ENCODE measurements around the gene TRPM3.

Gene TRPM3

DNA sequence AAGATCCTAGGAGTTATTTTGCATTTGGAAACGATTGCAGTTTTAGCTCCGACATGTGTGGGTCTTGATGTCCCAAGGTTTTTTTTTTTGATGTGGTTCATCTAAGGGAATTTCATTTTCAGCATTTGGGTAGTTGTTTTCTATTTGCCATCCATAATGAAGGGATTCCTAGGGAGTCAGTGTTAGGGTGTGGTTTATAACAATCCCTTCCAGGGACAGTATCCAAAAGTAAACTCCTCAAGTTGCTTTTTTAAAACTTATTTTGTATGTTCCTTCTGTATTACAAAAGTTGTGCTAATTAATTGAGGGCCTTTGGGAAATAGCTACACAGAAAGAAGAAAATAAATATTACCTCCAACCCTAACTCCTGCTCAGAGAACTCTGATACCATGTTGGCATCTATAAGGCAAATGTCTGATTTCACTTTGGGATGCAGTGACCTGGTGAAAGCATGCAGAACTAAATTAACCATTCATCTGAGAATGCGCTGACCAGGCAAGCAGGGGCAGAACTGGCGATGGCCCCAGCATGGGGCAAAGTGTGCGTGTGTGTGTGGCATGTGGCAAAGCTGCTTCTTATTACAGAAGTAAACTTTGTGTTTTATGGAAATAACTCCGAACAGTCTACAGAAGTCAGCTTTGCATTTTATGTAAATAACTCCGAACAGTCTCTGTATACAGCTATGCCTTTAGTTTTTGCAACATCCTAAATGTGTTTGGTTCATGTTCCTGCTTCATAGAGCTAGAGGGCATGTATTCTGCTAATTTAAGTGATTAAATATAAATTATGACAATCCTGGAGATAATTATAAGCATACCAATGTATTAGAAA is 237.2 kb downstream of the TRPM3 start:
- DNase-seq (ENCODE audit: low spot score) = no peak

DNA sequence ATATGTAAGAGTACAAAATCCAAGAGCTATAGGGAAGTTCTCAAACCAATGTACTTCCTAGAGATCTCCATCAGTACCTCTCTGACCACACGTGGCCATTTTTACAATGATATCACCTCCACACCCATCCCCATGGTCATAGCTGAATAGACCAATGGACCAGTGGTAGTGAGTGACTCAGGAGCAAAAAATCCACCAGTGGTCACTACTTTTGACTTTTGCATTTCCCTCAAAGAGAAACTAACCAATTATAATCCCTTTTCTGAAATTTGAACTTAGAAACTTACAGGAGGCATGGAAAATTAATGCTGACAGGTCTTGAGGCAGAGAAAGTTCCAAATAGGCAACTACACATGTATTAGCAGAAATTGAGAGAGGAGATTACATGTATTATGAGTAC is 238.4 kb downstream of the TRPM3 start:
- DNase-seq (ENCODE audit: low spot score) = no peak

GRCh38 chr9:70881333-70881732 is 240.1 kb downstream of the TRPM3 start:
- no peak for DNase-seq (ENCODE audit: low spot score)

DNA sequence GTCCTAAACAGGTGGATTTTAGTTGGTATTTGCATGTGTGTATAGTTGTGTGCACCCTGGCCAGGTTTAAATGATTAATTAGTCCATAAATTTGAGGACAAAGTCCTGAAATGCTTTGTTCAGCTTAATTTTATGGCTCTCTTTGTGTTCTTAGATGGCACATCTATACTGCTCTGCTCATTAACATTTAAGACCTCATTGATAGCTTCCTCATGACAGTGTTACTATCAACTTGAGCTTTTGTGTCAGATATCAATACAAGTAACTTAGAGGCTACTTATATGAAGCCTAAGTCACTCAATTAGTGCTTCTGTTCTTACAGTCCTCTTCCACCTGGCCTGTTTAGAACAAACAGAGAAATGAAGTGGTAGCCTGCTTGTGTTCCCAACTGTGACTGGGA is 240.9 kb downstream of the TRPM3 start:
- DNase-seq (ENCODE audit: low spot score) = no peak

GRCh38 chr9:70878576-70878975 is 242.8 kb downstream of the TRPM3 start:
- DNase-seq (ENCODE audit: low spot score) = no peak

- DNase-seq (ENCODE audit: low spot score) = no peak
Measured at GRCh38 chr9:70874451-70874850, 247.0 kb downstream of the TRPM3 start.

DNA sequence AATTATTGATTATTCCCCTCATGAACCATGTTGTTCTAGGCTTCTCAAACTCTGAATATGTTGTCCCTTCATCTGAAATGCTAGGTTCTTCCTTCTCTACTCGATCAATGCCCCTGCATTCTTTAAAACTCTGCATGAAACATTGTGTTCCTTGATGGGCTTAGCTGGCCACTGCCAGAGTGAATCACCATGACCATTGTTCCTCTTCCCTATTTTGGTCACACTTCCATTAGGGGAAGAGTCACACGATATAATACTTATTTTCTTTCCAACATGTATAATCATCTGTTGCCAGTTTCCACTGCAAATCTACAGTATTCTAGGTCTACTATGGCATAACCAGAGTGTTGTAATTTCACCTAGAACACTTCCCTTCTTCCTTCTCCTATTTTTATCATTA is 247.9 kb downstream of the TRPM3 start:
- DNase-seq (ENCODE audit: low spot score) = no peak

DNA sequence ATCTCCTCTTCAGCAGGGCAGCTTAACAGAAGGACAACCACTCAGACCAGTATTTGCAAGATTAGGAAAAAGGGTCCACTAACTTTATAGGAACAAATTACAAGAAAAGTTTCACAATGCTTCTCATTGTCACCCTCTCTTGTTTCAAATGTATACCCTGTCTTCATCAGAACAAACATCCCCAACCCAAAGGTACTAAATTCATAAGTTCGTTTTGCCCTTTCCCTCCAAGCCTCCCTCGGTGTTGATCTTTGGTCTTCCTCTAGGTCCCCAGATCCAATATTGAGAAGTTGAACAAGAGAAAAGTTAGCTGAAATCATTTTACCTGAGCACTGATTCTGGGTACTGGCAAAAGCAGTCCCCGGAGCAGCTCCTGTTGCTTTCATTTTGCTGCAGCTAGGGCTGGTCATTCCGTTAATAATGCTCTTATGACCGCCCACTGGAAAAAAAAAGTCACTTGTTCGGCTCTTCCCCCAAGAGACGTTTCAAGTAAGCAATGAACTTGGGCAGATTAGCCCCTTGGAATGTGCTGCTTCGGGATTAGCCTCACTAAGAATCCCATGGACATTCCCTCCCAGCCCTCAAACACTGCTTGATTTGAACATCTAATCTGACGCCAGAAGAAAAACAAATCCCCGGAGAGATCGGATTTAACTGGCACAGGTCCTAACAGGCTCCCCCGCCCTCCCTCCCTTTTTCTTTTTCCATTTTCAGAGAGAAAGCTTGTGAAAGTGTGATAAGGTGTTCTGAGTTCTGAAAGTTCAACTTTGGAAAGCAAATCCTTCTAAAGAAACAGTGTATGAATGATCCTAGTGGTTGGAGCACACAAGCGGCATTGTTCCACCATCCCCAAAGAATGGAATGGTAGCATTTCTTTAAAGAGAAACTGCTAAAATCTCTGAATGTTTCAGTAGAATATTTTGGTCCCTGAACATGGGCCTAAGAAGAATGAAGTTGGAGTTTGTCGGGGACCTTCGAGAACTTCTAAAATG is 252.5 kb downstream of the TRPM3 start:
- DNase-seq (ENCODE audit: low spot score) = no peak

- no peak for DNase-seq (ENCODE audit: low spot score)
Measured at GRCh38 chr9:70868041-70868440, 253.4 kb downstream of the TRPM3 start.

DNA sequence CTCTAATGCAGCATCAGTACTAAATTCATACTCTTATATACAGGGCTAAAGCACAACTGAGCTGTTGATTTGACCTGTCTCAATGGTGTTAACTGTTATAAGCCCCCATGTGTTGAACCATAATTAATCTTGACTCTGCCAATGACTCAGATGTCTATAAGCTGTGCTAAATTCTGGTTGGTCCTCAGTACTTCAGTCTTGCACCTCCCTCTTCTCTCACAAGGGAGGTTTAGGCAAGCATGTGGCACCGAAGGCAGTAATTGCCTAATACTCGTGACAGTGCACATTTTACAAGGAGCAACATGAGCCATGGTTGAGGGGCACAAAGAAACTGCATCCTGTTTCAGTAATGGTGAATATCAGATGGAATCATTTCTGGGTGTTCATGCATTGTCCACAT is 255.9 kb downstream of the TRPM3 start:
- DNase-seq (ENCODE audit: low spot score) = no peak

GRCh38 chr9:70861797-70862196 is 259.6 kb downstream of the TRPM3 start:
- no peak for DNase-seq (ENCODE audit: low spot score)

- no peak for DNase-seq (ENCODE audit: low spot score)
Measured at GRCh38 chr9:70861376-70861775, 260.0 kb downstream of the TRPM3 start.

DNA sequence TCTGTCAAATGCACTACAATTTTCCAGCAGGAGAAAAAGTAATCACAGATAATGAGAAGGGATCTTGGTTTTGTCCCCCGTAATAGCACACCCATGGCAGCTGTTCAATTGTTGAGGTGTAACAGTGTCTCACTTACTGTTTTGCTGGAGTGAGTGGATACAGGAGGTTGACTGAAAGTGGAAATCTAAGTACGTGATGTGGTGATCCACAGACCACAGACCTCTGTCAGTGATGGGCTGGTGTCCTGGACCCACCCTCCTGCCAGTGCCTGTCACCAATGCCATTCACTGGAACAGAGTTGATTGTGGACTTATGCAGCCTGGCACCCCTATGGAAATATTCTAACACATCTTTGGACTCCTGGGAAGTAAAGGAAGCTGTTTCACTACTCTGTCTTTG is 261.7 kb downstream of the TRPM3 start:
- DNase-seq (ENCODE audit: low spot score) = no peak

- no peak for DNase-seq (ENCODE audit: low spot score)
Measured at GRCh38 chr9:70856411-70856810, 265.0 kb downstream of the TRPM3 start.

DNA sequence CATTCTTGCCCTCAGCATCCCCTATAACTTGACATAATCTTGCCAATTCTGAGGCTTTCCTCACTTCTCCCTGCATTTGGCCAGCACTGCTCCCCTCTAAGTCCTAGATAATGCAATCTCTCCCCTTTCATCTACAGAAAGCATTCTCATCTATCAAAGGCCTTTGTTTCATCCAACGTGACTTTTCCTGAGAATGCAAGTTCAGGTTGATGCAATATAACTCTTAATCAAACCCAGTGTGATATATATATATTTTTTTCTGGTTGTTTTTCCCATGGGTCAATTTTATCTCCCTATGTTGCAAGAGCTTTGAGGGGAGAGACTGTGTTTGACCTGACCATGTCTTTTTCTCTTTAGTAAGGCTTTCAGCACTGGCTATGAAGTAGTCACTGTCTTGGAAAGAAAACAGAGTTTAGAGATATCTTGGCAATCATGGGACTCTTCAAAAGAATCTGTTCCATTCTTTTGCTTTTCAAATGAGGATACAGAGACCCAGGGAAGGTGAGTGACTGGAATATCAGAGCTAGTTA is 268.6 kb downstream of the TRPM3 start:
- no peak for DNase-seq (ENCODE audit: low spot score)

DNA sequence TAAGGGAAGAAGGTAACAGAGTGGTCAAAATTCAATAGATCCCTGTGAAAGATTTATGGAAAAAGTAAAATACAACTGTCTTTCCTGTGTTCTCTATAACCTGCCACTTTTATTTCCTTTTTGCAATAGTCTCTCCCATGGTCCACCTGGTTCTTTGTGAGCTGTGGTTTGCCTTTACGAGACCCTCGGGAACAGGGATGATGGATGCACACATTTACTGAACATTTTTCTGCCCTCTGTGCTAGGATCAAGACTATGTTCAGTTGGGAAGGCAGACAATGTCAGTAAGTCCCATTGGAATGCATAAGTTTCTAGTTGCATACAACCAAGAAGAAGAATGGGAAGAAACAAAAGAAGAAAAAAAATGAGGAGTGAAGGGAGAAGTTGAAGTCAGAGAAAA is 281.2 kb downstream of the TRPM3 start:
- no peak for DNase-seq (ENCODE audit: low spot score)

GRCh38 chr9:70835323-70835722 is 286.1 kb downstream of the TRPM3 start:
- DNase-seq (ENCODE audit: low spot score) = no peak

- DNase-seq (ENCODE audit: low spot score) = no peak
Measured at GRCh38 chr9:70832492-70832891, 288.9 kb downstream of the TRPM3 start.

DNA sequence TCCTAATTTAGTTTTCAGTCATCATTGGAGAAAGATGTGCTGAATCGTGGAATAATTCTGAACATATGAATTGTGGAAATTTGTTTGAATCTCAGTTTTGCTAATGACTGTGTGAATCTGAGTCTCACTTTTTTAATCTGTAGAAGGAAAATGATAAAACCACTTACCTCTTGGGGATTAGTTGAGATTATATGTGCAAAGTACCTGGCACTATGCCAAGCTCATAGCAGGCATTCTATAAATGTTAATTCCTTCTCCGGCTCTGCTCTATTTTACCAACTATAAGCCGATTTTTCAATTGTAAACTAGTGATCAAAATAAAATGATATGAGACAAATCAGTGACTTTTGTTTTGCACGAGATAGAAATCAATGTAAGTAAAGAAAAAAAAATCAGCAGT is 290.8 kb downstream of the TRPM3 start:
- DNase-seq (ENCODE audit: low spot score) = no peak

DNA sequence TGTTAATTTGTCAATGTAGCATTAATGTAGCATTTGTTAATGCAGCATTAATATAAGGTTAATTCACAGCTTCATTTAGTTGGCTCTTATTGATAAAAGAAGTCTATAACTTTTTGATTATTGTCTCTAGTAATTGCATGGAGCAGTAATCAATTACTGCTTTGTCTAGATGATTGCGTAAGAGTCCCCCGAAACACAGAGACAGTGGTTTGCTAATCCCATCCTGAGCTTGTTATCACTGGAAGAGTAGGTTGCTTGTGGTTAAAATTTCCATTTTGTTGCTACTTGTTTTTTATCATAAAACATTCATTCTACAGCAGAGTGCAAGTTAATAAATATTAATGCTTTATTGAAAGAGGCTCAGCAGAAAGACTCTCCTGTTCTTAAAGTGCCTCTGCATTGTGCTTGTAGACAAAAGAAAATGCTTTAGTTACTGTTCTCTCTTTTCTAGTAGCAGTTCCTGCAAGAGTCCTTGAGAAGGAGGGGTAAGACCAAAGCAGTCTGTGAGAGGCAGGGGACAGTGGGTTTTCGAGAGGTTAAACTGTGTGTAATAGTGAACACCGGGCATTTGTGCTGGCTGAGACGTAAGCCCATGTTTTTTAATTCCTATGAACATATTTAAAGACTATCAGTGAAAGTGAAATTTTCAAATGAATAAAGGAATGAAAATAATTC is 291.7 kb downstream of the TRPM3 start:
- DNase-seq (ENCODE audit: low spot score) = no peak

- DNase-seq (ENCODE audit: low spot score) = no peak
Measured at GRCh38 chr9:70826562-70826961, 294.9 kb downstream of the TRPM3 start.

- no peak for DNase-seq (ENCODE audit: low spot score)
Measured at GRCh38 chr9:70823284-70823683, 298.1 kb downstream of the TRPM3 start.
